Nephron (organoid): ENCODE results near the gene MILR1.

Source experiments
- H3K27ac Mint-ChIP-seq, 3 experiments: 2 replicates each; pipeline ENCODE4 v1.8.0; 2020; ENCODE audit warnings: mixed read lengths in 3 of 3, mild to moderate bottlenecking in 2 of 3, moderate library complexity in 1 of 3
- H3K27me3 Mint-ChIP-seq: 2 replicates; pipeline ENCODE4 v1.8.0; 2021; ENCODE audit warnings: low read depth, mild to moderate bottlenecking, moderate library complexity, mixed read lengths
- H3K36me3 Mint-ChIP-seq: 2 replicates; pipeline ENCODE4 v1.8.0; 2020; ENCODE audit warnings: low read depth, mixed read lengths
- H3K4me1 Mint-ChIP-seq: 2 replicates; pipeline ENCODE4 v1.8.0; 2020; ENCODE audit warnings: mixed read lengths
- H3K4me3 Mint-ChIP-seq, 3 experiments: 2 replicates each; pipeline ENCODE4 v1.8.0; 2020; ENCODE audit warnings: mild to moderate bottlenecking in 3 of 3, mixed read lengths in 3 of 3, moderate library complexity in 2 of 3
- H3K9me3 Mint-ChIP-seq: 2 replicates; pipeline ENCODE4 v1.8.0; 2020; ENCODE audit warnings: mixed read lengths
- CTCF ChIP-seq, 3 experiments: fragments of 200-600 bp; sonication (generic); IDR thresholded peaks; one replicate each; pipeline ENCODE4 v1.5.0; 2021; ENCODE audit warnings: antibody characterized with exemption in 3 of 3; ENCODE audit not compliant: unreplicated experiment in 3 of 3

MILR1 gene

GRCh38 chr17:64509179-64509578 lies 60.3 kb downstream of the MILR1 start:
- Mint-ChIP-seq H3K27me3 (no peaks in the 10 kb centered on the region), H3K9me3 (no peaks in the 10 kb centered on the region), H3K4me1 (peaks cover 32% of the 10 kb centered on the region), H3K4me3 (peak overlapping the region; percentile 71 to 84 (median 79)), H3K27ac (no peak overlapping the region), H3K36me3 (peaks cover 52% of the 10 kb centered on the region)
- TF ChIP-seq CTCF (IDR thresholded peaks at IDR 0.05; ENCODE audit: unreplicated experiment in 3 of 3): no peak

DNA sequence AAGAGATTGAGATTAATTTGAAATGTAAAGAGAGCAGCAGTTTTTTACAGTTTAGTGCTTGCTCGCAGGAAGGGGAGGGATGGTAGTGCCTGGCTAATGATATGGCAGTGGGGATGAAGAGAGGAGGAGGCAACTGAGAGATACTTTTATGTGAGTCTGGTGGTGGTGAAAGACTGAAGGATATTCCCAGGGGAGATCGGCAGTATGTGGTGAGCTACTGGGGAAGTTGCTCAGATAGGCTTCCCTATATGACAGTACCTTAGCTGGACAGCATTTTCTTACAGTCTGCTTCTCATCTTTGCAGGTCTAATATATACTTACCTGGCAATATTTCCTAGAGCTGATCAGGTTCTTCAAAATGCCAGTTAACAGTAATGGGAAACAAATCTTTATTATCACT lies 66.5 kb downstream of the MILR1 start:
- no peak overlapping the region for H3K27ac Mint-ChIP-seq
- no peak overlapping the region for H3K4me3 Mint-ChIP-seq
- no peaks in the 10 kb centered on the region for H3K27me3 Mint-ChIP-seq
- peaks cover 75% of the 10 kb centered on the region for H3K36me3 Mint-ChIP-seq
- TF ChIP-seq CTCF (IDR thresholded peaks at IDR 0.05; ENCODE audit: unreplicated experiment in 3 of 3): no peak
- no peaks in the 10 kb centered on the region for H3K4me1 Mint-ChIP-seq
- H3K9me3 Mint-ChIP-seq: no peaks in the 10 kb centered on the region

DNA sequence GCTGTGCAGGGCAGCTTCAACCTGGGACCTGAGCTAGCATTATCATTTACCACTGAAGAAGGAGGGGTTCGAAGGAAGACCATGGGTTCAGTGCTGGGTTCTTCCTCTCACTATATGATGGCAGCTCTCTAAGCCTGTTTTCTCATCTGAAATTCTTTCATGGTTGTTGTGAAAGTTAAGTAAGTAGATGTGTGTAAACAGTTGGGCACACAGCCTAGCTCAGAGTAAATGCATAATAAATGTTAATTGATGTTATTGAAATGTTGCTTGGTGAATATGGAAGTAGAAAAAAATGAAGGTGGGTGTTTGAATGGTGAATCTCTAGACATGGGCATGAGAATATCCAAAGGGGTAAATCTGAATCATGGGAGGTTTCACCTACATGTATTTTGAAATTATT lies 66.9 kb downstream of the MILR1 start:
- H3K36me3 Mint-ChIP-seq: peaks cover 71% of the 10 kb centered on the region
- no peaks in the 10 kb centered on the region for H3K9me3 Mint-ChIP-seq
- H3K4me1 Mint-ChIP-seq: no peaks in the 10 kb centered on the region
- H3K27ac Mint-ChIP-seq: no peak overlapping the region
- H3K27me3 Mint-ChIP-seq: no peaks in the 10 kb centered on the region
- TF ChIP-seq CTCF (IDR thresholded peaks at IDR 0.05; ENCODE audit: unreplicated experiment in 3 of 3): no peak
- H3K4me3 Mint-ChIP-seq: no peak overlapping the region
